EL (cell line): ENCODE measurements around the gene ZBTB8OS.

ENCODE experiments used
- DNase-seq: peaks from one replicate; pipeline ENCODE4 v3.0.0-alpha.2; 2016

ZBTB8OS gene

GRCh38 chr1:32606565-32607371, 43.6 kb downstream of the ZBTB8OS start:
- DNase-seq: no peak

GRCh38 chr1:32605711-32606424, 44.5 kb downstream of the ZBTB8OS start:
- no peak for DNase-seq

- DNase-seq: no peak
Measured at GRCh38 chr1:32600034-32600433, 50.3 kb downstream of the ZBTB8OS start.

- peak; percentile 51 for DNase-seq
Measured at GRCh38 chr1:32592943-32593342, 57.4 kb downstream of the ZBTB8OS start.

- DNase-seq: no peak
Measured at GRCh38 chr1:32580348-32581017, 69.9 kb downstream of the ZBTB8OS start.
